ENCODE data around the gene OR2A25.

The OR2A25 gene

GRCh38 chr7:144087230-144087629, 17.6 kb downstream of the OR2A25 start:
- no peak for TF ChIP-seq CTCF (conservative IDR thresholded peaks at IDR 0.05; ENCODE audit: low read length)
- no peak for TF ChIP-seq EZH2phosphoT487 (IDR thresholded peaks at IDR 0.05; ENCODE audit: borderline replicate concordance)
- Histone ChIP-seq H3K27me3 (ENCODE audit: insufficient read depth, low read length, poor library complexity, severe bottlenecking) (no peaks in the 10 kb centered on the region), H4K20me1 (ENCODE audit: insufficient read depth, low read length, poor library complexity, severe bottlenecking) (no peaks in the 10 kb centered on the region)

GRCh38 chr7:144090667-144091066, 21.1 kb downstream of the OR2A25 start:
- TF ChIP-seq EZH2phosphoT487 (IDR thresholded peaks at IDR 0.05; ENCODE audit: borderline replicate concordance): no peak
- no peak for TF ChIP-seq CTCF (conservative IDR thresholded peaks at IDR 0.05; ENCODE audit: low read length)
- no peak overlapping the region for H2AFZ ChIP-seq (ENCODE audit: low read length)
- no peaks in the 10 kb centered on the region for H3K4me1 ChIP-seq (ENCODE audit: insufficient read depth, low read length, poor library complexity, severe bottlenecking)
- no peaks in the 10 kb centered on the region for H3K27me3 ChIP-seq (ENCODE audit: insufficient read depth, low read length, poor library complexity, severe bottlenecking)
- H4K20me1 ChIP-seq (ENCODE audit: insufficient read depth, low read length, poor library complexity, severe bottlenecking): no peaks in the 10 kb centered on the region
- H3K9ac ChIP-seq (ENCODE audit: low read depth, low read length, poor library complexity, severe bottlenecking): no peak overlapping the region
- H3K4me2 ChIP-seq (ENCODE audit: low read depth, low read length, poor library complexity, severe bottlenecking): no peak overlapping the region
- peaks cover 4% of the 10 kb centered on the region; the same call in 1 of the 2 replicates for H3K9me3 ChIP-seq (ENCODE audit: insufficient read depth, low read depth, low read length)
- no peaks in the 10 kb centered on the region for H3F3A ChIP-seq (ENCODE audit: low read depth)
- H3K9me2 ChIP-seq (replicated peaks; ENCODE audit: low read depth, low read length): no peaks in the 10 kb centered on the region
- no peaks in the 10 kb centered on the region for H3K36me3 ChIP-seq (ENCODE audit: insufficient read depth, low read length)
- H3K79me2 ChIP-seq (ENCODE audit: insufficient read depth, low read length): no peaks in the 10 kb centered on the region
- H3K4me3 ChIP-seq (ENCODE audit: low read length, poor library complexity, severe bottlenecking): no peak overlapping the region

More at GRCh38 chr7:144087230-144087629, 17.6 kb downstream of the OR2A25 start:
- Histone ChIP-seq H2AFZ (ENCODE audit: low read length) (no peak overlapping the region), H3K4me3 (ENCODE audit: low read length, poor library complexity, severe bottlenecking) (no peak overlapping the region), H3K79me2 (ENCODE audit: insufficient read depth, low read length) (no peaks in the 10 kb centered on the region), H3K36me3 (ENCODE audit: insufficient read depth, low read length) (no peaks in the 10 kb centered on the region), H3K4me2 (ENCODE audit: low read depth, low read length, poor library complexity, severe bottlenecking) (no peak overlapping the region), H3K9ac (ENCODE audit: low read depth, low read length, poor library complexity, severe bottlenecking) (no peak overlapping the region), H3K9me3 (ENCODE audit: insufficient read depth, low read depth, low read length) (peaks cover 4% of the 10 kb centered on the region; the same call in 1 of the 2 replicates), H3K9me2 (replicated peaks; ENCODE audit: low read depth, low read length) (no peaks in the 10 kb centered on the region), H3K4me1 (ENCODE audit: insufficient read depth, low read length, poor library complexity, severe bottlenecking) (no peaks in the 10 kb centered on the region), H3F3A (ENCODE audit: low read depth) (no peaks in the 10 kb centered on the region)

- no peaks in the 10 kb centered on the region for H3F3A ChIP-seq (ENCODE audit: low read depth)
- H2AFZ ChIP-seq (ENCODE audit: low read length): no peak overlapping the region
- H4K20me1 ChIP-seq (ENCODE audit: insufficient read depth, low read length, poor library complexity, severe bottlenecking): no peaks in the 10 kb centered on the region
- TF ChIP-seq EZH2phosphoT487 (IDR thresholded peaks at IDR 0.05; ENCODE audit: borderline replicate concordance) (no peak), CTCF (conservative IDR thresholded peaks at IDR 0.05; ENCODE audit: low read length) (no peak)
- H3K36me3 ChIP-seq (ENCODE audit: insufficient read depth, low read length): no peaks in the 10 kb centered on the region
- no peak overlapping the region for H3K4me3 ChIP-seq (ENCODE audit: low read length, poor library complexity, severe bottlenecking)
- H3K4me1 ChIP-seq (ENCODE audit: insufficient read depth, low read length, poor library complexity, severe bottlenecking): no peaks in the 10 kb centered on the region
- no peaks in the 10 kb centered on the region for H3K27me3 ChIP-seq (ENCODE audit: insufficient read depth, low read length, poor library complexity, severe bottlenecking)
- no peaks in the 10 kb centered on the region for H3K79me2 ChIP-seq (ENCODE audit: insufficient read depth, low read length)
- H3K9me2 ChIP-seq (replicated peaks; ENCODE audit: low read depth, low read length): no peaks in the 10 kb centered on the region
- no peaks in the 10 kb centered on the region for H3K9me3 ChIP-seq (ENCODE audit: insufficient read depth, low read depth, low read length)
- H3K9ac ChIP-seq (ENCODE audit: low read depth, low read length, poor library complexity, severe bottlenecking): no peak overlapping the region
- H3K4me2 ChIP-seq (ENCODE audit: low read depth, low read length, poor library complexity, severe bottlenecking): no peak overlapping the region
Observed at GRCh38 chr7:144098776-144099175, 29.2 kb downstream of the OR2A25 start.
